SK-N-MC (cell line): ENCODE data around the gene WDR83.

Experiments used
- EZH2 ChIP-seq: fragments of 200-600 bp; sonication (generic); IDR thresholded peaks from one replicate; pipeline ENCODE4 v1.6.1; 2017; ENCODE audit warnings: antibody characterized with exemption
- FOXP2 ChIP-seq: optimal IDR thresholded peaks from 2 replicates; pipeline ENCODE3; 2011; ENCODE audit warnings: mild to moderate bottlenecking, moderate library complexity; ENCODE audit not compliant: insufficient read depth; ENCODE audit errors: extremely low read length, control extremely low read depth
- POLR2AphosphoS5 ChIP-seq: IDR thresholded peaks from 2 replicates; pipeline ENCODE4 v1.6.1; 2012; ENCODE audit warnings: mild to moderate bottlenecking, low read depth, low read length, borderline replicate concordance

DNA sequence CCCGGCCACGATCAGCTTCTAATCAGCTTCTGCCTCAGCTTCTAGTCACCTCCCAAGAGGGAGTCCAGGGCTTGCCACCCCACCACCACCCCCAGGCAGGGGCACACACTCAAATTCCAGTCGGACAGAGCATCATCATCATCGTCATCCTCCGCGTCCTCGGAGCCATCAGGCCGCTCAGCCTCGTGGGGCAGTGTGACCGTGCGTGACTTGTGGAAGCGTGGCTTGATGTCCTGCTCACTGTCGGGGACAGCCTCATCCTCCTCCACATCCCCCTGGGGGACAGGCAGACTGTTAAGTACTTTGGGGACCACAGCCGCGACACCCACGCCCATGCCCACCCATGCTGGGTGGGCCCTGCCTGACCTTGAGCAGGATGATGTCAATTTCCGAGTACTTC is 44.6 kb downstream of the WDR83 start:
- TF ChIP-seq POLR2AphosphoS5 (no peak), EZH2 (no peak), FOXP2 (no peak)
